ENCODE data around the gene ARL6IP6.

- TF ChIP-seq CTCF (conservative IDR thresholded peaks at IDR 0.05 in 1 of 2, IDR thresholded peaks at IDR 0.05 in 1 of 2; ENCODE audit: low read depth in 1 of 2, low read length in 2 of 2) (no peak), EZH2 (IDR thresholded peaks at IDR 0.05; ENCODE audit: low read length, missing control alignments) (no peak)
These were observed 48.5 kb downstream of the ARL6IP6 start for GRCh38 chr2:152766928-152767327.
